Activated gamma-delta T cell treated with anti-CD3 and anti-CD28 coated beads, Interleukin-2, amount 50 U/mL, for 16 hours (primary cell): ENCODE data around the gene SNRNP27.
"Not testable (repeated sequence)": the region's sequence is repeated elsewhere in the genome, so short reads cannot be mapped to it uniquely, and the experiment has no call there.

Source experiments
- DNase-seq: peaks from one replicate; pipeline ENCODE4 v3.0.0-alpha.2; 2020; ENCODE audit warnings: low read depth

SNRNP27 gene

DNA sequence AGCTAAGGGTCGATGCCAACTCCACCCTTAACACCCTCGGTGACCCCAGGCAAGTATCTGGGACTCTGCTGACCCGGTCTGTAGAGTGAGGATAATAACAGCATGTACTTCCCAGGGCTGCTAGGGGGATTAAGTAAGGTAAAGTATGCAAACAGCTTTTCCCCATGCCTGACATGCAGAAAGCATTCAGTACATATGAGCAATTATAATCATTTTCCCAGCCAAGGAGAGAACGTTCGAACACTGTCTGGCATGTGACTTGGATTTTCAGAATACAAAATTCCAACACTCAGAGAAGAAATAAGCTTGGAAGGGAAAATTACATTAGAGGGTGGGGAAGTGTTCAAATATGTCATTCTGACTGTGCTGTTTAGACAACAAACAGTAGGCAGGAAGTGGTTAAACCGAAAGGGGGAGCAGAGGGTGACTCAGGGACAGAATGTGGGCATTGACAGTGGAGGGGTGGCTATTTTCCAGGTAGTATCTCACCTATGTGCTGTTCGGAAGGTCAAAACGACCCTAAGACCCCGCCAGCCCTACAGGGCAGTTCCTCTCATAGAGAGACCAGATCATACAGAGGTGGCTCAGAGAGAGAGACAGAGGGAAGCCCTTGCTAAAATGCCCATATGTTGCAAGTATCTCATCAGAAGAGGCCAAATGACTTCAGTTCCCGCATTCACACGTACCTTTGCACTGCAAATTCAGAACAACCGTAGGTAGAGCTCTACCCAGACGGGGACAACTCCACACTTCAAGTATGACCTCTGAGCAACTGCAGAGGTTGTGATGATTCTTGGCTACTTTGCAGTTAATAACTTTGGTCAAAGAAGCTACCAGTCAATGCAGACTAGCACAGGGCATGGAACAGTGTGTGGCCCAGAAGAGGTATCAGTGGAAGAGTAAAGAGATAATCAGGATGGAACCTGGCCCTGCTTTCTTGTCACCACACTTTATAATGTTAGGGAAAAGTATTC is 52.9 kb downstream of the SNRNP27 start:
- DNase-seq, result peak; percentile 47

DNA sequence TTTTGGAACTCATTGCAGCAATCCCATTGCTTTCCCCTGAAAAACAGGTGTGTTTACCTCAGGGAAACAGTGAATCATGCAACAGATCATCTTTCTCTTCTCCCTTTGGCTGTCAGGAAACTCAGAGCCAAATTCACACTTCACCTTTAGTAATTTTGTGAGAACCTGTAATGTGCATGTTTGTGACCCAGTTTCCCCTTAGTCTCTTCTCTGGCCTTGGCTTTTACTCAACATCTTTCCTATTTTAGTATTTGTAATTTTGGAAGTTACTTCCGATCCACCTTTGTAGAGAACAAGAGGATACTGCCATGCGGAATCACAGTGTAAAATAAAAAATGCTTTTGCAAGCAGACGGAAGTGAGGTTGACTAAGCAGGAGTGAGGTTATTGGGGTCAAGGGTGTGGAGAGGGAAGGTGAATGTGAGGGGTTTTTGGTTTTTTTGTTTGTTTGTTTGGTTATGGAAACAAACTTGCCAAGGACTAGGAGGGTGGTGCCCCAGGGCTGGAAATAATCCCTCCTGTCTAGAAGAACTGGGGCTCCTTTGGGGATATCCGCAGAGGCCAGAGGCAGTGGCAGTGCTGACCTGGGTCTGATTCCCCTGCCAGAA is 53.7 kb downstream of the SNRNP27 start:
- no peak for DNase-seq

DNA sequence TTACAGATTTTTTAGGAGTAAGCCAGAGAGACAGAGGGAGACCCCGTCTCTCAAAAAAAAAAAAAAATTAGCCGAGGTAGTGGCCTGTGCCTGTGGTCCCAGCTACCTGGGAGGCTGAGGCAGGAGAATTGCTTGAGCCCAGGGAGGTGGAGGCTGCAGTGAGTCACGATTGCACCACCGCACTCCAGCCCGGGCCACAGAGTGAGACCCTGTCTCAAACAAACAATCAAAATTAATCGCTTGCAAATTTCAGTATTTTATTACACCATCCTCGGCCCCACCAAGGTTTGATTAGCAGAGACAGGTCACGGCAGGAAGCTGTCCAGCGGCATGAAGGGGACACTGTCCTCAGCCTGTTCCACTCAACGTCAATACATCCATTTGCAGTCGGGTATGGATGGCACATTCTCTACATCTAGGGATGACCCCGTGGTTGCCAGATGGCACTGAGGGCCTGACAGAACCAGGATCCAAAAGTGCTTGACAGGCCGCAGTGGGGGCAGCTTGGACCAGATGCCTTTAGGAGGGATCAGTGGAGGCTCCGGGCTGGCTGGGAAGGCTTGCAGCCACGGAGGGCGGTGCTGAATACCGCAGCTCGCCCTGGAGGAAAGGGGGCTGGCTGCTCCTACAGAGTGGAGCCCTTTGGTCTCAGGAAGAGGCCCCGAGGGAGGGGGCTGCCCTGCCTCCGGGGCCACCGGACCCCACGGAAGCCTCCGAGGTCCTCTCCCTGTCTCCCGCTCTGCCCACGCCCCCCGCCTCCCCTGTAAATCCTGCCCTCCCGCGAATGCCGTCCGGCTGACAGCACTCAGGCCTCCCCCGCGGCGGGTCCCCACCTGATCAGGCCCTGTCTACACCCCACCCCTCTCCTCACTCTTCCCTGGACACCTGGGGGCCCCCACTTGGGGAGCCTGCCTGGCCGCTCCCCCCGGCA is 54.5 kb downstream of the SNRNP27 start:
- no peak for DNase-seq

DNA sequence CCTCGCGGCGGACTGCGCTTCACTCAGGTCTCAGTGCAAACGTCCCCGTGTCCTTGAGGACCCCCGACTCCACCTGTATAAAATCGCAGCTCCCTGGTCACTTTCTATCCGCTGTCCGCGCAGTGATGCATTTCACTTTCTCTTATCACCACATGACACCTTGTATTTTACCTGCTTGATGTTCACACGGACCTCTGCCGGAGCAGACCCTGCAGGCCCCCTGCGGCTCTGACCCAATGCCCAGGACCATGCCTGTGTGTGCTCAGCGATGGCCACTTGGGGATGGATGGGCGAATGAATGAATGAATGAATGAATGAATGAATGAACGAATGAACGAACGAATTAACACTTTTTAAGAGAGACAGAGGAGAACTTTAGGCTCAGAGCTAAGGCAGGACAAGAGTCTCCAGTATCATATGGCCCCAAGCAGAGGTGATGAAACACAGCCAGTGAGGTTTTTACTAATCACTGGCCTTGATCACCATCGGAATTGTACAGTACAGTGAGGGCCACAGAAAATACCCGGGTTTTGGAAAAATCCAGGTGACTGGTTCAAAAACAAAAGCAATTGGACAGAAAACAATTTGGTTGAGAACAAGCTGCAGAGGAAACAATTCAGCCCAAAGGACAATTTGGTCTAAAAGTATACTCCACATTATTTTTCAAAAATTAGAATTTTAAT is 55.3 kb downstream of the SNRNP27 start:
- no peak for DNase-seq

DNA sequence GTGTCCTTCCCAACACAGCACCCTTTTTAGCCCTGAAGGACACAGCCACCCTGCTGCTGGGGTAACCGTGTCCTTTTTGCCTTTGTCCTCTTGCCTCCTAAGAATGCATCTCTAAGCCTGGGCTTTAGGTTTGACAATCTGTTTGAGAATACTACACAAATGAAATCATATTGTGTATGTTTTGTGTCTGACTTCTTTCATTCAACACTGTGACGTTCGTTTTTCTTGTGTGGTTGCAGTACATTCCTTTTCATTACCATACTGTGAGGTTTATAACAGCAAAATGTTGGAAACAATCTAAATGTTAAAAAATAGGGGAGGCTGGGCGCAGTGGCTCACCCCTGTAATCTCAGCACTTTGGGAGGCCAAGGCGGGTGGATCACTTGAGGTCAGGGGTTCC is 56.5 kb downstream of the SNRNP27 start:
- no peak for DNase-seq

DNA sequence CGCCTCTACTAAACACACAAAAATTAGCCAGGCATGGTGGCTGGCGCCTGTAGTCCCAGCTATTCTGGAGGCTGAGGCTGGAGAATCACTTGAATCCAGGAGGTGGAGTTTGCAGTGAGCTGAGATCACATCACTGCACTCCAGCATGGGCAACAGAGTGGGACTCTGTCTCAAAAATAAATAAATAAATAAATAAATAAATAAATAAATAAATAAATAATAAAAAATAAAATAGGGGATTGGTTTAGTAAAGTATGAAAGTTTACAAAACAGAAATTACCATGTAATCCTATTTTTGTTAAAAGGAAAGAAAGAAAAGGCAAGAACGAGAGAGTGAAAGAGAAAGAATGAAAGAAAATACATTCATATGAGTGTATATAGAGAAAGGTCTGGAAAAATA is 56.9 kb downstream of the SNRNP27 start:
- DNase-seq, result not testable (repeated sequence)

DNA sequence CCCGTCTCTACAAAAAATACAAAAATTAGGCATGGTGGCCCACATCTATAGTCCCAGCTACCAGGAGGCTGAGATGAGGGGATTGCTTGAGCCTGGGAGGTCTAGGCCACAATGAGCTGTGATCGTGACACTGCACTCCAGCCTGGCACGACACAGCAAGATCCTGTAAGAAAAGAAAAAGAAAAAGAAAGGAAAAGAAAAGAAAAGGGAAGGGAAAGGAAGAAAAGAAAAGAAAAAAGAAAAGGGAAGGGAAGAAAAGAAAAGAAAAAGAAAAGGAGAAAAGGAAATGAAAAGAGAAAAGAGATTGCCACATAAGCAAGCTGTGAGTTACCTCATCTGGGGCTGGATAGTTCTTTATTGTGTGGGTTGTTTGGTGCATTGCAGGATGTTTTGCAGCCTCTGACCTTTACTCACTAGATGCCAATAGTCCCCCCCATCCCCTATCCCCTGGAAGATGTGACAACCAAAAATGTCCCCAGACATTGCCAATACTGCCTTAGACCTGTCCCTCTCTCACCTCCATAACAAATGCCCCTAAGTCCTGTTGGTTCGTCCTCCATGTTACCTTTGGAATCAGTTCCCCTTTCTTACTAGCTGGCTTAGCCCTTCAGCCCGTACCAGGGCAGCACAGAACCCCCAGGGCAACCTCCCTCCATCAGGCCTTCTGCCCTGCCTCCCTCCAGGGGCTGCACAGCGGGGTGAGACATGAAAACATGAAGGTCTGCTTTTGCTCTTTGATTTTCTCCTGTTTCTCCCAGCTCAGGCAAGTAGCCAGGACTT is 58.8 kb downstream of the SNRNP27 start:
- no peak for DNase-seq

DNA sequence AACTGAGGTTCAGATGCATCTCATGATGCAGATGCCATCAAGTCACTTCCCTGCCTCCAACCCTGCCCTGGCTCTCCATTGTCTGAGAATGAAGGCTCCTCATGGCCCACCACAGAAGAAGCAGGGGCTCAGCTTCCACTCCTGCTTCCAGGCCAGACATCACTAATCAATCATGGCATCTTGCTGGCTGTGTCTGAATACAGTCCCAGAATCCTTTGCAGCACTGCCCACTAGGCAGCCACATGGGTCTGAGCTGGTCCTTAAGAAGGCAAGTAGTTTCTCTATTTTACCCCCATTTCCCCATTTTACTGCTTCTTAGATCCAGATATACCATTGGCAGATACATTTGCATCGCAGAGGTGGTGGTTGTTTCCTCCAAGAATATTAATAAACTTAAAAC is 60.3 kb downstream of the SNRNP27 start:
- DNase-seq, result no peak
